ENCODE measurements around the gene MARCHF10.

DNA sequence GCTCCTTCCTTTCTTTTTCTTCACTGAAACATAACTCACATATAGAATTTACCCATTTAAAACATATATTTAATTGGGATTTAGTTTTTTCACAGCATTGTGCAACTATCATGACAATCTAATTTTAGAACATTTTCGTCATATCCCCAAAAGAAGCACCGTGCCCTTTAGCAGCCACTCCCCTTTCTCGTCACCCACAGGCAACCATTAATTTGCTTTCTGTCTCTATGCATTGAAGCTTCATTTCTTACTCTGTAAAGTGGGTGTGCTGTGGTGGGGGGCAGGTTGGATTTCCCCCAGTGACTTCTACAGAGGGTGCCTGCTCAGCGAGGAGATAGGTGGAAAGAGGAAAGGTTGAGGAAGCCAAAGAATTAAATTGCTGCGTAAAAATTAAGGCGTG, 144.8 kb downstream of the MARCHF10 start:
- TF ChIP-seq POLR2A (IDR thresholded peaks at IDR 0.05) (no peak), POLR2AphosphoS5 (IDR thresholded peaks at IDR 0.05) (no peak)
- TF ChIP-seq, protein P1, sequence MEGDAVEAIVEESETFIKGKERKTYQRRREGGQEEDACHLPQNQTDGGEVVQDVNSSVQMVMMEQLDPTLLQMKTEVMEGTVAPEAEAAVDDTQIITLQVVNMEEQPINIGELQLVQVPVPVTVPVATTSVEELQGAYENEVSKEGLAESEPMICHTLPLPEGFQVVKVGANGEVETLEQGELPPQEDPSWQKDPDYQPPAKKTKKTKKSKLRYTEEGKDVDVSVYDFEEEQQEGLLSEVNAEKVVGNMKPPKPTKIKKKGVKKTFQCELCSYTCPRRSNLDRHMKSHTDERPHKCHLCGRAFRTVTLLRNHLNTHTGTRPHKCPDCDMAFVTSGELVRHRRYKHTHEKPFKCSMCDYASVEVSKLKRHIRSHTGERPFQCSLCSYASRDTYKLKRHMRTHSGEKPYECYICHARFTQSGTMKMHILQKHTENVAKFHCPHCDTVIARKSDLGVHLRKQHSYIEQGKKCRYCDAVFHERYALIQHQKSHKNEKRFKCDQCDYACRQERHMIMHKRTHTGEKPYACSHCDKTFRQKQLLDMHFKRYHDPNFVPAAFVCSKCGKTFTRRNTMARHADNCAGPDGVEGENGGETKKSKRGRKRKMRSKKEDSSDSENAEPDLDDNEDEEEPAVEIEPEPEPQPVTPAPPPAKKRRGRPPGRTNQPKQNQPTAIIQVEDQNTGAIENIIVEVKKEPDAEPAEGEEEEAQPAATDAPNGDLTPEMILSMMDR (IDR thresholded peaks at IDR 0.05) = no peak
